PC-9 (cell line): ENCODE measurements around the gene STPG3.

Experiments used
- EZH2 ChIP-seq: fragments of 200-600 bp; sonication (generic); IDR thresholded peaks from 2 replicates; pipeline ENCODE4 v1.8.0; 2017; ENCODE audit warnings: antibody characterized with exemption, low read depth
- TF ChIP-seq, protein P1 (sequence below): fragments of 200-600 bp; sonication (generic); conservative IDR thresholded peaks from 2 replicates; pipeline ENCODE4 v1.6.1; 2017; ENCODE audit warnings: mixed run types, antibody characterized with exemption, mild to moderate bottlenecking, moderate library complexity

DNA sequence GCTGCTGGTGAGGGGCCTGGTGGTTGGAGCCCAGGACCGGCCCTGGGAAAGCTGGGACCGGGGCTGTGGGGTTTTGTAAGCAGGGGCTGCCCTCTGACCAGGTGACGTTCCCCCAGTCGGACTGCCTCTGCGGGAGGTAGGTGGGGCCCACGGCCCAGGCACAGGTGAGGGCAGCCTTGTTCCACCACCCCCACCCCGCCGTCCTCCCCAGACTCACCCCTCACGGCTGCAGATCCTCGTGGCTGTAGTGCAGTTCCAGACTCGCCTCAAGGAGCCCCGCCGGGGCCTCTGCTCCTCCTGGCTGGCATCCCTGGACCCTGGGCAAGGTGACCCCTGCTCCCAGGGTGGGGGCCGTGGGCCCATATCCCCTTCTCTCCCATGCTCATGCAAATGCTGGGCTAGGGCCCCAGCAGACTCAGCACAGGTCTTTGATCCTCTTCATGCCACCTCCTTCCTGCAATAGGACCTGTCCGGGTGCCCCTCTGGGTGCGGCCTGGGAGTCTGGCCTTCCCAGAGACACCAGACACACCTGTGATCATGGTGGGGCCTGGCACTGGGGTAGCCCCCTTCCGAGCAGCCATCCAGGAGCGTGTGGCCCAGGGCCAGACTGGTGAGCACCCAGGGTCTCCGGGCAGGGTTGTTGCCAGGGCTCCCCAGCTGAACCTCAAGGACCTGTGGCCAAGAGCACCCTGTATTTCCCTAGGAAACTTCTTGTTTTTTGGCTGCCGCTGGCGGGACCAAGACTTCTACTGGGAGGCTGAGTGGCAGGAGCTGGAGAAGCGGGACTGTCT is 35.7 kb upstream of the STPG3 start:
- TF ChIP-seq, protein P1, sequence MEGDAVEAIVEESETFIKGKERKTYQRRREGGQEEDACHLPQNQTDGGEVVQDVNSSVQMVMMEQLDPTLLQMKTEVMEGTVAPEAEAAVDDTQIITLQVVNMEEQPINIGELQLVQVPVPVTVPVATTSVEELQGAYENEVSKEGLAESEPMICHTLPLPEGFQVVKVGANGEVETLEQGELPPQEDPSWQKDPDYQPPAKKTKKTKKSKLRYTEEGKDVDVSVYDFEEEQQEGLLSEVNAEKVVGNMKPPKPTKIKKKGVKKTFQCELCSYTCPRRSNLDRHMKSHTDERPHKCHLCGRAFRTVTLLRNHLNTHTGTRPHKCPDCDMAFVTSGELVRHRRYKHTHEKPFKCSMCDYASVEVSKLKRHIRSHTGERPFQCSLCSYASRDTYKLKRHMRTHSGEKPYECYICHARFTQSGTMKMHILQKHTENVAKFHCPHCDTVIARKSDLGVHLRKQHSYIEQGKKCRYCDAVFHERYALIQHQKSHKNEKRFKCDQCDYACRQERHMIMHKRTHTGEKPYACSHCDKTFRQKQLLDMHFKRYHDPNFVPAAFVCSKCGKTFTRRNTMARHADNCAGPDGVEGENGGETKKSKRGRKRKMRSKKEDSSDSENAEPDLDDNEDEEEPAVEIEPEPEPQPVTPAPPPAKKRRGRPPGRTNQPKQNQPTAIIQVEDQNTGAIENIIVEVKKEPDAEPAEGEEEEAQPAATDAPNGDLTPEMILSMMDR = no peak
- TF ChIP-seq EZH2 = no peak
